GM23338 (cell line): ENCODE data around the gene RUNDC3A. TPM values are rescaled to one million over a fixed set of nuclear protein-coding genes. Genes with fewer than 3 reads are reported as not detected.

Experiments
- ATAC-seq: fragments of 200-7000 bp; cut with Tn5 transposase; 3 replicates; pipeline ENCODE4 v1.9.1; 2020
- DNase-seq: peaks from one replicate; pipeline ENCODE4 v3.0.0-alpha.2; 2015; ENCODE audit warnings: low spot score
- H2AFZ ChIP-seq: fragments of 200-600 bp; sonication (generic); 2 replicates; pipeline ENCODE4 v1.8.0; 2016; ENCODE audit warnings: antibody characterized with exemption, mild to moderate bottlenecking, moderate library complexity
- H3F3A ChIP-seq: fragments of 200-600 bp; sonication (generic); replicated peaks from 2 replicates; pipeline ENCODE4 v1.8.0; 2017; ENCODE audit warnings: antibody characterized with exemption, mixed run types, low read depth
- H3K27ac ChIP-seq: fragments of 200-600 bp; sonication (generic); 2 replicates; pipeline ENCODE4 v1.6.1; 2016; ENCODE audit warnings: low read depth
- H3K27me3 ChIP-seq: fragments of 200-600 bp; sonication (generic); 2 replicates; pipeline ENCODE4 v1.8.0; 2016; ENCODE audit warnings: mild to moderate bottlenecking, mixed run types, moderate library complexity; ENCODE audit not compliant: insufficient read depth
- H3K36me3 ChIP-seq: fragments of 200-600 bp; sonication (generic); 2 replicates; pipeline ENCODE4 v1.8.0; 2016; ENCODE audit warnings: mild to moderate bottlenecking; ENCODE audit not compliant: insufficient read depth
- H3K4me1 ChIP-seq: fragments of 200-600 bp; sonication (generic); 2 replicates; pipeline ENCODE4 v1.8.0; 2016; ENCODE audit warnings: mild to moderate bottlenecking, moderate library complexity; ENCODE audit not compliant: insufficient read depth
- H3K4me2 ChIP-seq: fragments of 200-600 bp; sonication (generic); 2 replicates; pipeline ENCODE4 v1.7.1; 2017; ENCODE audit warnings: mixed run types
- H3K4me3 ChIP-seq: fragments of 200-600 bp; sonication (generic); 2 replicates; pipeline ENCODE4 v1.6.1; 2016; ENCODE audit warnings: mixed run types
- H3K79me2 ChIP-seq: fragments of 200-600 bp; sonication (generic); replicated peaks from 2 replicates; pipeline ENCODE4 v1.8.0; 2017; ENCODE audit warnings: mild to moderate bottlenecking; ENCODE audit not compliant: insufficient read depth
- H3K9me2 ChIP-seq: fragments of 200-600 bp; sonication (generic); 2 replicates; pipeline ENCODE4 v1.8.0; 2017; ENCODE audit not compliant: insufficient read depth
- H4K20me1 ChIP-seq: fragments of 200-600 bp; sonication (generic); replicated peaks from 2 replicates; pipeline ENCODE4 v1.8.0; 2017; ENCODE audit warnings: mild to moderate bottlenecking; ENCODE audit not compliant: insufficient read depth
- H3K27ac Mint-ChIP-seq: 2 replicates; pipeline ENCODE4 v1.8.0; 2020; ENCODE audit warnings: inconsistent platforms, mild to moderate bottlenecking, moderate library complexity, mixed read lengths
- H3K27me3 Mint-ChIP-seq: 3 replicates; pipeline ENCODE4 v1.8.0; 2022; ENCODE audit warnings: low read depth, mild to moderate bottlenecking, moderate library complexity, mixed read lengths, inconsistent platforms; ENCODE audit not compliant: insufficient read depth, poor library complexity
- H3K36me3 Mint-ChIP-seq: 3 replicates; pipeline ENCODE4 v1.8.0; 2021; ENCODE audit warnings: low read depth, mild to moderate bottlenecking, inconsistent platforms, moderate library complexity, mixed read lengths
- H3K4me1 Mint-ChIP-seq: 3 replicates; pipeline ENCODE4 v1.8.0; 2020; ENCODE audit warnings: mild to moderate bottlenecking, inconsistent platforms, mixed read lengths
- H3K4me3 Mint-ChIP-seq: 3 replicates; pipeline ENCODE4 v1.8.0; 2021; ENCODE audit warnings: moderate library complexity, mild to moderate bottlenecking, inconsistent platforms, mixed read lengths
- H3K9me3 Mint-ChIP-seq: 3 replicates; pipeline ENCODE4 v1.8.0; 2020; ENCODE audit warnings: moderate library complexity, mild to moderate bottlenecking, inconsistent platforms, mixed read lengths
- CREB1 ChIP-seq: fragments of 250-450 bp; sonication (Bioruptor Pico); IDR thresholded peaks from 2 replicates; pipeline ENCODE4 v1.5.0; 2020; ENCODE audit warnings: low read depth, mild to moderate bottlenecking, moderate library complexity
- EZH2phosphoT487 ChIP-seq: fragments of 200-600 bp; sonication (generic); IDR thresholded peaks from one replicate; pipeline ENCODE4 v1.8.1; 2018; ENCODE audit warnings: antibody characterized with exemption; ENCODE audit not compliant: unreplicated experiment
- NANOG ChIP-seq: IDR thresholded peaks from 2 replicates; pipeline ENCODE4 v1.6.1; 2016; ENCODE audit warnings: antibody characterized with exemption, borderline replicate concordance
- polyA plus RNA-seq: library from polyadenylated mRNA; unstranded; fragments of >200 nt; fragmentation: Nextera tagmentation; extraction: Ambion mirVana; gene quantifications from 2 replicates; pipeline ENCODE4 v1.2.1, GENCODE V29; 2016
- total RNA-seq: library from RNA; depleted of rRNA; stranded (reverse); fragments of >200 nt; shearing (Covaris generic); gene quantifications from 2 replicates; pipeline ENCODE4 v1.2.3, GENCODE V29; 2014
- TF ChIP-seq, protein P1 (sequence below): IDR thresholded peaks from one replicate; pipeline ENCODE4 v1.6.1; 2018; ENCODE audit warnings: antibody characterized with exemption; ENCODE audit not compliant: unreplicated experiment
- TF ChIP-seq, protein P2 (sequence below): IDR thresholded peaks from 2 replicates; pipeline ENCODE4 v1.6.1; 2016; ENCODE audit warnings: antibody characterized with exemption

The RUNDC3A gene
- total and polyA plus RNA-seq, 2 experiments from 2014 or later = 3.7 to 5.5 TPM

DNA sequence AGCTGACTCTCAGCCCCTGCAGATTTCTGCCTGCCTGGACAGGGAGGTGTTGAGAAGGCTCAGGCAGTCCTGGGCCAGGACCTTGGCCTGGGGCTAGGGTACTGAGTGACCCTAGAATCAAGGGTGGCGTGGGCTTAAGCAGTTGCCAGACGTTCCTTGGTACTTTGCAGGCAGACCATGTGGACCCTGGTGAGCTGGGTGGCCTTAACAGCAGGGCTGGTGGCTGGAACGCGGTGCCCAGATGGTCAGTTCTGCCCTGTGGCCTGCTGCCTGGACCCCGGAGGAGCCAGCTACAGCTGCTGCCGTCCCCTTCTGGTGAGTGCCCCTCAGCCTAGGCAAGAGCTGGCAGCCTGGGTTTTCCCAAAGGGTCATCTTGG is 40.6 kb downstream of the RUNDC3A start:
- Histone ChIP-seq H3K4me1 (peaks cover 7% of the 10 kb centered on the region; the same call in 1 of the 2 replicates), H3K4me3 (no peak overlapping the region), H3K4me2 (no peak overlapping the region), H2AFZ (no peak overlapping the region), H3K36me3 (no peaks in the 10 kb centered on the region), H3F3A (peaks cover 3% of the 10 kb centered on the region; the same call in 1 of the 2 replicates), H3K27ac (no peak overlapping the region), H3K9me2 (no peaks in the 10 kb centered on the region), H3K27me3 (peaks cover 8% of the 10 kb centered on the region; the same call in 1 of the 2 replicates), H4K20me1 (peaks cover 3% of the 10 kb centered on the region; the same call in 1 of the 2 replicates), H3K79me2 (peaks cover 4% of the 10 kb centered on the region; the same call in 1 of the 2 replicates)
- Mint-ChIP-seq H3K4me3 (no peak overlapping the region), H3K27me3 (peaks cover 26% of the 10 kb centered on the region), H3K4me1 (peaks cover 12% of the 10 kb centered on the region), H3K9me3 (peaks cover 3% of the 10 kb centered on the region; the same call in 1 of the 3 replicates), H3K27ac (no peak overlapping the region), H3K36me3 (peaks cover 8% of the 10 kb centered on the region; the same call in 2 of the 3 replicates)
- TF ChIP-seq NANOG = no peak
- TF ChIP-seq, protein P1, sequence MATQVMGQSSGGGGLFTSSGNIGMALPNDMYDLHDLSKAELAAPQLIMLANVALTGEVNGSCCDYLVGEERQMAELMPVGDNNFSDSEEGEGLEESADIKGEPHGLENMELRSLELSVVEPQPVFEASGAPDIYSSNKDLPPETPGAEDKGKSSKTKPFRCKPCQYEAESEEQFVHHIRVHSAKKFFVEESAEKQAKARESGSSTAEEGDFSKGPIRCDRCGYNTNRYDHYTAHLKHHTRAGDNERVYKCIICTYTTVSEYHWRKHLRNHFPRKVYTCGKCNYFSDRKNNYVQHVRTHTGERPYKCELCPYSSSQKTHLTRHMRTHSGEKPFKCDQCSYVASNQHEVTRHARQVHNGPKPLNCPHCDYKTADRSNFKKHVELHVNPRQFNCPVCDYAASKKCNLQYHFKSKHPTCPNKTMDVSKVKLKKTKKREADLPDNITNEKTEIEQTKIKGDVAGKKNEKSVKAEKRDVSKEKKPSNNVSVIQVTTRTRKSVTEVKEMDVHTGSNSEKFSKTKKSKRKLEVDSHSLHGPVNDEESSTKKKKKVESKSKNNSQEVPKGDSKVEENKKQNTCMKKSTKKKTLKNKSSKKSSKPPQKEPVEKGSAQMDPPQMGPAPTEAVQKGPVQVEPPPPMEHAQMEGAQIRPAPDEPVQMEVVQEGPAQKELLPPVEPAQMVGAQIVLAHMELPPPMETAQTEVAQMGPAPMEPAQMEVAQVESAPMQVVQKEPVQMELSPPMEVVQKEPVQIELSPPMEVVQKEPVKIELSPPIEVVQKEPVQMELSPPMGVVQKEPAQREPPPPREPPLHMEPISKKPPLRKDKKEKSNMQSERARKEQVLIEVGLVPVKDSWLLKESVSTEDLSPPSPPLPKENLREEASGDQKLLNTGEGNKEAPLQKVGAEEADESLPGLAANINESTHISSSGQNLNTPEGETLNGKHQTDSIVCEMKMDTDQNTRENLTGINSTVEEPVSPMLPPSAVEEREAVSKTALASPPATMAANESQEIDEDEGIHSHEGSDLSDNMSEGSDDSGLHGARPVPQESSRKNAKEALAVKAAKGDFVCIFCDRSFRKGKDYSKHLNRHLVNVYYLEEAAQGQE = no peak
- TF ChIP-seq EZH2phosphoT487 = no peak
- no peak for TF ChIP-seq CREB1 (CRISPR knock-in tag)
- no peak for ATAC-seq
- DNase-seq = no peak

DNA sequence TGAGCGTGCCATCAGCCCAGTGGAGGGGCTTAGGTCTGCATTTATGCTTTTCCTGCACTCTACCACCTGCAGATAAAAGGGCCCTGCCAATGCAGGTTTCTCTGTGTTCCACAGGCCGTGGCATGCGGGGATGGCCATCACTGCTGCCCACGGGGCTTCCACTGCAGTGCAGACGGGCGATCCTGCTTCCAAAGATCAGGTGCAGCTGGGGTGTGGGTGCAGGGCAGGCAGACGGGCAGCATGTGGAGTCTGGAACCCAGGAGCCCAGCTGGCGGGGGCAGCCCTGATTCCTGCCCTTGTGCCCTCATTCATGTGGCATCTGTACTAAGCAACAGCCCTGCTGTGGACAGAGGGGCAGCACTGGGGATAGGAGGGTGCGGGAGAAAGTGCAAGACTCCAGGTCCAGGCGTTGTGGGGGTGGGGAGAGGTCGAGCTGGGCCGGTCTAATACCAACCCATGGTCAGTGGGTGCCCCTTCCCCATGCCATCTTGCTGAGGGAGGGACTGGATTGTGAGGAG is 41.2 kb downstream of the RUNDC3A start:
- Mint-ChIP-seq H3K27me3 (peaks cover 21% of the 10 kb centered on the region), H3K4me1 (peaks cover 12% of the 10 kb centered on the region), H3K27ac (no peak overlapping the region), H3K9me3 (peaks cover 3% of the 10 kb centered on the region; the same call in 1 of the 3 replicates), H3K4me3 (no peak overlapping the region), H3K36me3 (peaks cover 8% of the 10 kb centered on the region; the same call in 2 of the 3 replicates)
- DNase-seq (no peak), ATAC-seq (no peak)
- H3K36me3 ChIP-seq = no peaks in the 10 kb centered on the region
- H3K27ac ChIP-seq = no peak overlapping the region
- H3K79me2 ChIP-seq = peaks cover 4% of the 10 kb centered on the region; the same call in 1 of the 2 replicates
- H4K20me1 ChIP-seq = peaks cover 3% of the 10 kb centered on the region; the same call in 1 of the 2 replicates
- no peaks in the 10 kb centered on the region for H3K9me2 ChIP-seq
- H2AFZ ChIP-seq = no peak overlapping the region
- no peak overlapping the region for H3K4me2 ChIP-seq
- H3K4me1 ChIP-seq = peaks cover 7% of the 10 kb centered on the region; the same call in 1 of the 2 replicates
- H3F3A ChIP-seq = peaks cover 3% of the 10 kb centered on the region; the same call in 1 of the 2 replicates
- no peak overlapping the region for H3K4me3 ChIP-seq
- peaks cover 8% of the 10 kb centered on the region; the same call in 1 of the 2 replicates for H3K27me3 ChIP-seq
- TF ChIP-seq, protein P1 = no peak
- TF ChIP-seq, protein P2, sequence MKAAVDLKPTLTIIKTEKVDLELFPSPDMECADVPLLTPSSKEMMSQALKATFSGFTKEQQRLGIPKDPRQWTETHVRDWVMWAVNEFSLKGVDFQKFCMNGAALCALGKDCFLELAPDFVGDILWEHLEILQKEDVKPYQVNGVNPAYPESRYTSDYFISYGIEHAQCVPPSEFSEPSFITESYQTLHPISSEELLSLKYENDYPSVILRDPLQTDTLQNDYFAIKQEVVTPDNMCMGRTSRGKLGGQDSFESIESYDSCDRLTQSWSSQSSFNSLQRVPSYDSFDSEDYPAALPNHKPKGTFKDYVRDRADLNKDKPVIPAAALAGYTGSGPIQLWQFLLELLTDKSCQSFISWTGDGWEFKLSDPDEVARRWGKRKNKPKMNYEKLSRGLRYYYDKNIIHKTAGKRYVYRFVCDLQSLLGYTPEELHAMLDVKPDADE = no peak
